ENCODE data around the gene NPLOC4.
"Not testable (repeated sequence)": the region's sequence is repeated elsewhere in the genome, so short reads cannot be mapped to it uniquely, and the experiment has no call there.

The NPLOC4 gene

GRCh38 chr17:81534157-81535006 is 102.5 kb downstream of the NPLOC4 start:
- no peak overlapping the region for H3K4me3 Mint-ChIP-seq

GRCh38 chr17:81533339-81534141 is 103.4 kb downstream of the NPLOC4 start:
- Mint-ChIP-seq H3K9me3 (no peaks in the 10 kb centered on the region), H3K4me1 (peaks cover 9 to 21% of the 10 kb centered on the region in 2 donors), H3K27me3 (peaks cover 20% of the 10 kb centered on the region in 2 donors), H3K4me3 (no peak overlapping the region), H3K27ac (no peak overlapping the region), H3K36me3 (peaks cover 13 to 16% of the 10 kb centered on the region in 2 donors)
- DNase-seq (no peak), ATAC-seq (replicated peaks) (no peak)

More at GRCh38 chr17:81534157-81535006, 102.5 kb downstream of the NPLOC4 start:
- peak overlapping the region; percentile 68 for H3K27ac Mint-ChIP-seq
- H3K27me3 Mint-ChIP-seq, result peaks cover 20% of the 10 kb centered on the region in 2 donors
- peaks cover 19 to 24% of the 10 kb centered on the region in 2 donors for H3K36me3 Mint-ChIP-seq
- DNase-seq, result no peak
- peaks cover 10 to 21% of the 10 kb centered on the region in 2 donors for H3K4me1 Mint-ChIP-seq
- no peaks in the 10 kb centered on the region for H3K9me3 Mint-ChIP-seq
- no peak for ATAC-seq (replicated peaks)

GRCh38 chr17:81532490-81533287 is 104.2 kb downstream of the NPLOC4 start:
- no peak for ATAC-seq (replicated peaks)
- Mint-ChIP-seq H3K9me3 (no peaks in the 10 kb centered on the region), H3K27me3 (peaks cover 14 to 16% of the 10 kb centered on the region in 2 donors), H3K4me3 (no peak overlapping the region), H3K27ac (no peak overlapping the region), H3K4me1 (peaks cover 5 to 17% of the 10 kb centered on the region in 2 donors), H3K36me3 (peaks cover 4 to 8% of the 10 kb centered on the region in 2 donors)
- DNase-seq, result no peak

GRCh38 chr17:81531998-81532404 is 104.9 kb downstream of the NPLOC4 start:
- not testable (repeated sequence) for H3K9me3 Mint-ChIP-seq; H3K4me3 Mint-ChIP-seq; ATAC-seq (replicated peaks); DNase-seq; H3K27ac Mint-ChIP-seq; H3K36me3 Mint-ChIP-seq
- peaks cover 0 to 10% of the 10 kb centered on the region in 2 donors for H3K4me1 Mint-ChIP-seq
- H3K27me3 Mint-ChIP-seq, result peaks cover 8 to 15% of the 10 kb centered on the region in 2 donors

GRCh38 chr17:81531013-81531412 is 105.9 kb downstream of the NPLOC4 start:
- peaks cover 12 to 14% of the 10 kb centered on the region in 2 donors for H3K27me3 Mint-ChIP-seq
- not testable (repeated sequence) for ATAC-seq (replicated peaks); H3K27ac Mint-ChIP-seq; DNase-seq; H3K4me1 Mint-ChIP-seq; H3K36me3 Mint-ChIP-seq; H3K4me3 Mint-ChIP-seq; H3K9me3 Mint-ChIP-seq

GRCh38 chr17:81529437-81529803 is 107.5 kb downstream of the NPLOC4 start:
- no peaks in the 10 kb centered on the region for H3K9me3 Mint-ChIP-seq
- ATAC-seq (replicated peaks), result no peak
- H3K27me3 Mint-ChIP-seq, result peaks cover 6% of the 10 kb centered on the region in 2 donors
- no peaks in the 10 kb centered on the region for H3K36me3 Mint-ChIP-seq
- H3K27ac Mint-ChIP-seq, result no peak overlapping the region
- DNase-seq, result no peak
- peaks cover 0 to 10% of the 10 kb centered on the region in 2 donors for H3K4me1 Mint-ChIP-seq
- H3K4me3 Mint-ChIP-seq, result peak overlapping the region in 1 of 2 donors; percentile 22

- H3K4me3 Mint-ChIP-seq, result no peak overlapping the region
- peaks cover 0 to 8% of the 10 kb centered on the region in 2 donors for H3K4me1 Mint-ChIP-seq
- no peaks in the 10 kb centered on the region for H3K36me3 Mint-ChIP-seq
- no peak for ATAC-seq (replicated peaks)
- H3K27ac Mint-ChIP-seq, result no peak overlapping the region
- no peaks in the 10 kb centered on the region for H3K9me3 Mint-ChIP-seq
- peaks cover 6% of the 10 kb centered on the region in 2 donors for H3K27me3 Mint-ChIP-seq
- DNase-seq, result no peak
These were observed 108.1 kb downstream of the NPLOC4 start for GRCh38 chr17:81528651-81529436.

GRCh38 chr17:81528384-81528650 is 108.6 kb downstream of the NPLOC4 start:
- H3K4me1 Mint-ChIP-seq, result peaks cover under 1 to 8% of the 10 kb centered on the region in 2 donors
- ATAC-seq (replicated peaks), result no peak

GRCh38 chr17:81527591-81528383 is 109.1 kb downstream of the NPLOC4 start, which contains the start of gene FSCN2:
TSS of gene FSCN2 (plus strand) at chr17:81528377. CDS start at chr17:81528532, 155 bp downstream.
- Mint-ChIP-seq H3K36me3 (peaks cover 0 to 2% of the 10 kb centered on the region in 2 donors), H3K4me1 (peaks cover 3 to 11% of the 10 kb centered on the region in 2 donors), H3K27me3 (peaks cover 6% of the 10 kb centered on the region in 2 donors), H3K27ac (no peak within 1 kb of the TSS), H3K9me3 (no peaks in the 10 kb centered on the region), H3K4me3 (no peak within 1 kb of the TSS)
- DNase-seq (no peak), ATAC-seq (replicated peaks) (no peak)

More at GRCh38 chr17:81528384-81528650, 108.6 kb downstream of the NPLOC4 start:
- Mint-ChIP-seq H3K9me3 (no peaks in the 10 kb centered on the region), H3K4me3 (no peak overlapping the region), H3K36me3 (peaks cover 0 to under 1% of the 10 kb centered on the region in 2 donors), H3K27me3 (peaks cover 6% of the 10 kb centered on the region in 2 donors), H3K27ac (no peak overlapping the region)
- no peak for DNase-seq

GRCh38 chr17:81526662-81527571 is 110.0 kb downstream of the NPLOC4 start:
- H3K36me3 Mint-ChIP-seq, result peaks cover 0 to 2% of the 10 kb centered on the region in 2 donors
- peaks cover 6% of the 10 kb centered on the region in 2 donors for H3K27me3 Mint-ChIP-seq
- H3K4me1 Mint-ChIP-seq, result peaks cover 3 to 19% of the 10 kb centered on the region in 2 donors
- DNase-seq (no peak), ATAC-seq (replicated peaks) (no peak)
- H3K27ac Mint-ChIP-seq, result no peak overlapping the region
- no peaks in the 10 kb centered on the region for H3K9me3 Mint-ChIP-seq
- H3K4me3 Mint-ChIP-seq, result no peak overlapping the region

GRCh38 chr17:81524865-81525159 is 112.1 kb downstream of the NPLOC4 start:
- ATAC-seq (replicated peaks), result no peak
- peaks cover 0 to 2% of the 10 kb centered on the region in 2 donors for H3K36me3 Mint-ChIP-seq
- H3K4me1 Mint-ChIP-seq, result peaks cover 10 to 30% of the 10 kb centered on the region in 2 donors
- no peak overlapping the region for H3K27ac Mint-ChIP-seq
- H3K4me3 Mint-ChIP-seq, result peak overlapping the region in 1 of 2 donors; percentile 28
- no peak for DNase-seq
- H3K27me3 Mint-ChIP-seq, result peaks cover 6% of the 10 kb centered on the region in 2 donors
- H3K9me3 Mint-ChIP-seq, result no peaks in the 10 kb centered on the region
